IgD-negative memory B cell (primary cell): ENCODE data around the gene MAPKAPK2. TPM values are rescaled to one million over a fixed set of nuclear protein-coding genes. Genes with fewer than 3 reads are reported as not detected.
"Not testable (repeated sequence)": the region's sequence is repeated elsewhere in the genome, so short reads cannot be mapped to it uniquely, and the experiment has no call there.

Source experiments
- H3K27ac Mint-ChIP-seq, 3 donors: one replicate each; pipeline ENCODE4 v1.8.0; 2020 to 2022; ENCODE audit warnings: mild to moderate bottlenecking in 3 of 3, mixed read lengths in 3 of 3, moderate library complexity in 1 of 3
- H3K27me3 Mint-ChIP-seq: one replicate; pipeline ENCODE4 v1.8.0; 2021; ENCODE audit warnings: mixed read lengths
- H3K36me3 Mint-ChIP-seq: one replicate; pipeline ENCODE4 v1.8.0; 2020; ENCODE audit warnings: mild to moderate bottlenecking, mixed read lengths
- H3K4me1 Mint-ChIP-seq, 3 donors: one replicate each; pipeline ENCODE4 v1.8.0; 2020 to 2022; ENCODE audit warnings: mixed read lengths in 3 of 3, mild to moderate bottlenecking in 1 of 3
- H3K4me3 Mint-ChIP-seq, 4 donors: one replicate each; pipeline ENCODE4 v1.8.0; 2020 to 2022; ENCODE audit warnings: mild to moderate bottlenecking in 4 of 4, mixed read lengths in 4 of 4, moderate library complexity in 3 of 4
- H3K9me3 Mint-ChIP-seq, 3 donors: one replicate each; pipeline ENCODE4 v1.8.0; 2020 to 2021; ENCODE audit warnings: mixed read lengths in 3 of 3, mild to moderate bottlenecking in 1 of 3
- polyA plus RNA-seq: library from polyadenylated mRNA; unstranded; fragments of 300-500 nt; fragmentation: Illumina TruSeq; gene quantifications from one replicate; pipeline ENCODE4 v1.2.3, GENCODE V29; 2021

Gene MAPKAPK2
- polyA plus RNA-seq, 1 donor from 2014 or later = 4.1 TPM

DNA sequence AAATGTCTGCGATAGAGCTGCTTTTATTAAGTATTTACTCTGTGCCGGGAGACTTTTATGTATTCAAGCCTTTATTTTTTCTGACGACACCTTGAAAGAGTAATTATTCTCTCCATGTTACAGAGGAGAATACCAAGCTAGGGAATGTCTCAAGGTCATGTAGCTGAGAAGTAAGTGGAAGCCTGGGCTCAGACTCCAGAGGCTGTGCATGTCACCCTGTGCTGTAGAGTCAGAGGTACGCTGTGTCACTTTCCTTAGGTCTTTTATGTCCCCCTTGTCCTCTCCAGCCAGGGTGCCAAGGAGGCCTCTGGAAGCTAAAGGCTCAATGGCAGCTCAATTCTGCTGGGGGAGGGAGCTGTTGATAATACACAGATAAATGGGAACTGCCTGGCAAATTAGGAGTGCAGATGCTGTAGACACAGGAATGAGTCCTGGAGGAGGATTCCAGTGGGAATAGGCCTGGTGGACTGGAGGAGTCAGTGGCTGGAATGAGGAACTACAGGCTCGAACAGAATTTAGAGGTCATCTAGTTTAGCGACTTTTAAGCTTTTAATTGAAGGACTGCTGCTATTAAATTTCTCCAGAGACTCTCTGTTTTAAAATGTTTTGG, 76.6 kb downstream of the MAPKAPK2 start:
- Mint-ChIP-seq H3K9me3 (no peaks in the 10 kb centered on the region), H3K36me3 (no peaks in the 10 kb centered on the region), H3K27ac (no peak overlapping the region), H3K27me3 (peaks cover 1% of the 10 kb centered on the region), H3K4me3 (no peak overlapping the region), H3K4me1 (peaks cover 2 to 9% (median 4%) of the 10 kb centered on the region in 3 donors)

GRCh38 chr1:206762741-206763364, 78.1 kb downstream of the MAPKAPK2 start:
- not testable (repeated sequence) for H3K9me3 Mint-ChIP-seq, H3K27me3 Mint-ChIP-seq, H3K36me3 Mint-ChIP-seq, H3K4me3 Mint-ChIP-seq, H3K27ac Mint-ChIP-seq
- H3K4me1 Mint-ChIP-seq = peaks cover 8 to 14% (median 10%) of the 10 kb centered on the region in 3 donors

DNA sequence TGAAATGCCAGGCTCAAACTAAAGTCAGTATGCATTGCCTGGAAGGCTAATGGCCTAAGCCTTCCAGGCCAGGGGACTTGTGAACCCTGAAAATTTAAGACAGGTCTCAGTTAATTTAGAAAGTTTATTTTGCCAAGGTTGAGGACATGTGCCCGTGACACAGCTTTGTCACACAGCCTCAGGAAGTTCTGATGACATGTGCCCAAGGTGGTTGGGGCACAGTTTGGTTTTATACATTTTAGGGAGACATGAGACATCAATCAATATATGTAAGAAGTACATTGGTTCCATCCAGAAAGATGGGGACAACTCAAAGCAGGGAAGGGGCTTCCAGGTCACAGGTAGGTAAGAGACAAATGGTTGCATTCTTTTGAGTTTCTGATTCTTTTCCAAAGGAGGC, 81.1 kb downstream of the MAPKAPK2 start:
- peak overlapping the region in 1 of 4 donors; percentile 41 for H3K4me3 Mint-ChIP-seq
- H3K9me3 Mint-ChIP-seq, H3K36me3 Mint-ChIP-seq, H3K27me3 Mint-ChIP-seq: not testable (repeated sequence)
- peaks cover 21 to 36% (median 23%) of the 10 kb centered on the region in 3 donors for H3K4me1 Mint-ChIP-seq
- H3K27ac Mint-ChIP-seq = peak overlapping the region in 1 of 3 donors; percentile 86

DNA sequence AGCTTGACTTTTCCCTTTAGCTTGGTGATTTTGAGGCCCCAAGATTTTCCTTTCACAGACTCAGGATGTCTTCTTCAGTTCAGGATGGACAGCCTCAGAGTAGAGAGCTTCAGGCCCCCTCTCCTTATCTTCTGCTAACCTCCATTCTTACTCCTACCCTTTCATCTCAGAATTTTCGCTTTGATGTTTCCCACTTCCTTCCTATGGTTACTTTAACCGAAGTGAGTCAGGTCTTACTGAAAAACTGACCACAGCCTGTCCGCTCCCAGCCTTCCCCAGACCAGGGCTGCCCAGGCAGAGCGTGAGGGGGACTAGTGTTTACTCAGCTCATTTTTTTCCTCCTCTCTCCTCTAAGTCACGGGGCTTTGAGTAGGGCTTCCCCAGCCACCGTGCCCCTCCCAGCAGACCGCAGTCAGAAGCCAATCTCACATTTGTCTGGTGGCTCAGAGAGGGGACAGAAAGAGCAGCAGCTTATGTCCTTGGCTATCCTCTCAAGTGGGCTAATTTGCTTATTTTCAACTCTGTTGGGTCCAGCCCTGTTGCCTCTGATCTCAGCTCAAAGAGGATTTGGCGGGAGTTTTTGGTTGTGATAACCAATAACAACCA, 81.6 kb downstream of the MAPKAPK2 start:
- Mint-ChIP-seq H3K27me3 (peaks cover 8% of the 10 kb centered on the region), H3K4me3 (peak overlapping the region in 1 of 4 donors; percentile 13), H3K9me3 (no peaks in the 10 kb centered on the region), H3K36me3 (no peaks in the 10 kb centered on the region), H3K4me1 (peaks cover 27 to 41% (median 29%) of the 10 kb centered on the region in 3 donors), H3K27ac (peak overlapping the region; percentile 0 to 86 (median 46))

DNA sequence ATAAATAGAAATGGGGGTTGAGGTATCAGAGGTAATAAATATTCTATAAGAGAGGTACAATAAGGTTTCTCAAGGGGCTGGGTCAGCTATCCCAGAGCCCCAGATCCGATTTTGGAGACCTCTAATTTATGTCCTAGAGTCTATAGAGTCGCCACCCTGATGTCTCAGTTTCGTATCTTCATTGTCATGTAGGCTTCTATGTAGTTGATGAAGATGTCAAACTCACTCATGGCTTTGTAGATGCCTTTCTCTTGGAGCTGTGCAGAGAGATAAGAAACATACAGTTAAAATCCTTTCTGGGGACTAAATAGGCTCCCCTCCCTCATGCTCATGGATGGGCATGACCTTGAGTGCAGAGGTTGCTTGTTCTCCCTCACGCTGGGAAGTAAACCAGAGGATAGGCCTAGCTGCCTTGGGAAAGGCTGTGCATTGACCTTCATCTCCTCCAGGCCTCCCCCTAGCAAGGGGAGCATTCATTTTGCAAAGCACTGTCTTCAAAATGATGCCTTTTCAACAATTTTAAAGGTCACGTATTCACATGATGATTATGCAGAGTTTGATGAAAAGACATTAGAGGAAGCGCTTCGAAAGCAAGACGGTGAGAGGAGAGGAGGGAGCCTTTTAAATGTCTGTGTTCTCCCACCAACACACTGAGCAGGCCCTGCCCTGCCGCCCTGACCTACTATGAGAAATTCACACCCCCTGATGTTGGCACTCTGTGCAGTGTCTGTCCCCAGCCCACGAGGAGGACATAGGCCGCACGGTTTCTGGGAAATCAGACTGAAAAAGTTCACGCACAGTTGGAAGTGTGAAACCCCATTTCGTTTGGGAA, 84.0 kb downstream of the MAPKAPK2 start:
- Mint-ChIP-seq H3K27me3 (peaks cover 12% of the 10 kb centered on the region), H3K27ac (peak overlapping the region in 2 of 3 donors; percentile 11 to 52), H3K4me3 (peak overlapping the region in 2 of 4 donors; percentile 15 to 78), H3K9me3 (no peaks in the 10 kb centered on the region), H3K36me3 (no peaks in the 10 kb centered on the region), H3K4me1 (peaks cover 40 to 61% (median 42%) of the 10 kb centered on the region in 3 donors)

DNA sequence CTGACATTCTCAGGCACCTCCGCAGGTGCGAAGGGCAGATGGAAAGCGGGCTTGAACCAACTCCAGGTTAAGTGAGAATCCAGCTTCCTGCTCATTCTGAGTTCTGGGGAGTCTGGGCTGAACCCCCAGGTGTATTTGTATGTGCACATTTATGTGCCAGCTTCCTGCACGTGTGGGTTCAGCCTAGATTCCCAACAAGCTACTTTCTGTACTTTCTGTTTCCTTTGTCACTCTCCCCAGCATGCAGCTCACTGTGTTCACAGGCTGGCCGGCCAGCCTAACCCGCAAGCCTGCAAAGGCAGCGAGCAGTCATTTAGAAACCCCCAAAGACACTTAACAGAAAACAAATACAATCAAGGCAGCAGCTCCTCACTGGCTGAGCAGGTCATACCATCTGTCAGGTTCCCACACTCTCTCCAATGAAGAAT, 84.6 kb downstream of the MAPKAPK2 start:
- H3K27me3 Mint-ChIP-seq = peaks cover 12% of the 10 kb centered on the region
- H3K36me3 Mint-ChIP-seq = no peaks in the 10 kb centered on the region
- H3K9me3 Mint-ChIP-seq = no peaks in the 10 kb centered on the region
- H3K4me1 Mint-ChIP-seq = peaks cover 45 to 66% (median 47%) of the 10 kb centered on the region in 3 donors
- H3K4me3 Mint-ChIP-seq = peak overlapping the region in 3 of 4 donors; percentile 27 to 83 (median 78)
- H3K27ac Mint-ChIP-seq = peak overlapping the region in 1 of 3 donors; percentile 11

GRCh38 chr1:206770531-206771337, 86.0 kb downstream of the MAPKAPK2 start, which contains the start of gene IL19:
Gene IL19 (plus strand): TSS chr1:206770773. CDS start chr1:206836663, 65,890 bp downstream.
- H3K4me3 Mint-ChIP-seq = peak within 1 kb of the TSS; percentile 42 to 85 (median 78)

DNA sequence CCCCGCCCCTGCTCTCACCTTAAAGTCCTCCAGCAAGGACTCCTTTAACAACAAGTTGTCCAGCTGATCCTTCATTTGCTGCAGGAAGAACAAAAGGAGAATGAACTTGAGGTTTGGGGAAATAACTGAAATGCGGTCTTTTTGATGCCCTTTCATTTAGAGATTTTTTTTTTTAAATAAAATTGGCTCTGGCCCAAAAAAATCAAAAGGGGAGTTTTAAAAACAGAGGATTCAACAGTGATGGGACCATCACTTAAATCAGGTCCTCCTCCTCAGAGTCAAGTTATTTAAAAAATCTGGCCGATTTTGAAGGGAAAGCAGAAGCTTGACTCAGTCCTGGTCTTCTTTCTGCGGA, 86.6 kb downstream of the MAPKAPK2 start:
- Mint-ChIP-seq H3K36me3 (no peaks in the 10 kb centered on the region), H3K27ac (peak overlapping the region in 2 of 3 donors; percentile 27 to 84), H3K27me3 (peaks cover 10% of the 10 kb centered on the region), H3K9me3 (no peaks in the 10 kb centered on the region), H3K4me1 (peaks cover 42 to 63% (median 45%) of the 10 kb centered on the region in 3 donors), H3K4me3 (peak overlapping the region; percentile 42 to 85 (median 72))

More at GRCh38 chr1:206770531-206771337, 86.0 kb downstream of the MAPKAPK2 start, which contains the start of gene IL19:
- Mint-ChIP-seq H3K9me3 (no peaks in the 10 kb centered on the region), H3K36me3 (no peaks in the 10 kb centered on the region), H3K27me3 (peaks cover 12% of the 10 kb centered on the region), H3K27ac (peak within 1 kb of the TSS; percentile 27 to 84 (median 50)), H3K4me1 (peaks cover 46 to 69% (median 47%) of the 10 kb centered on the region in 3 donors)

DNA sequence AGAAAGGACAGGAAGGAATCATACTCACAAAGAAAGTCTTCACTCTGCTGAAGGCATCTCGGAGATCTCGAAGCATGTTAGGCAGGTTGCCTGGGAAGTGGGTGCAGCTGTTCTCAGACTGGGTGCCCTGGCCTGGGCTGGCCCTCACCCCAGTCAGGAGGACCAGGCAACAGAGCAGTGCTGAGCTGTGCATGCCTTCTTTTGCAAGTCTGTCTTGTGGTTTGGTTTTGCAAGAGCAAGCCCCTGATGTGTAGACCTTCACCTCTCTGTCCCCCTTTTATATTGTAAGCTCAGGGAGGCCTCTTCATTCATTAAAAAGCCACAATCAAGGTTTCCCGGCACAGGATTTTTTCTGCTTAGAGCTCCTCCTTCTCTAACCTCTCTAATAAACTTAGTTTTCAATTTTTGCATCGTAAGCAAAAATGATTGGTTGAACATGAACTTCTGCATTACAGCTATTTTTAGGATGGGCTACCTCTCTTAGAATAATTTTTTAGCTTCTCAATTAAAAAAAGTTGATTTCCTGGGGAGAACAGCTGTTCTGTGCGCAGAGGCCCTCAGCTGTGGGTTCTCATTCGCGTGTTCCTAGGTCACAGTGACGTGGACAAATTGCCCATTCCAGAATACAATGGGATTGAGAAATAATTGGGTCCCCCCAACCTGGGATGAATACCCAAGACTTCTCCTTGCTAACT, 87.7 kb downstream of the MAPKAPK2 start, which contains the start of gene IL10:
IL10 (minus strand) TSS at position 252 of the 695 bp plus-strand sequence; CDS start at position 193, 59 bp downstream.
- H3K4me1 Mint-ChIP-seq = peaks cover 36 to 59% (median 39%) of the 10 kb centered on the region in 3 donors

GRCh38 chr1:206774093-206774492, 89.4 kb downstream of the MAPKAPK2 start:
- Mint-ChIP-seq H3K9me3 (no peaks in the 10 kb centered on the region), H3K4me3 (peak overlapping the region in 2 of 4 donors; percentile 28 to 37), H3K27me3 (peaks cover 5% of the 10 kb centered on the region), H3K36me3 (no peaks in the 10 kb centered on the region), H3K4me1 (peaks cover 33 to 53% (median 39%) of the 10 kb centered on the region in 3 donors), H3K27ac (peak overlapping the region in 2 of 3 donors; percentile 32 to 71)

More for the DNA sequence above, 87.7 kb downstream of the MAPKAPK2 start, which contains the start of gene IL10:
- Mint-ChIP-seq H3K36me3 (no peaks in the 10 kb centered on the region), H3K27me3 (peaks cover 5% of the 10 kb centered on the region), H3K27ac (peak within 1 kb of the TSS; percentile 57 to 85 (median 76)), H3K9me3 (no peaks in the 10 kb centered on the region), H3K4me3 (peak within 1 kb of the TSS in 3 of 4 donors; percentile 74 to 85 (median 74))

- H3K27ac Mint-ChIP-seq = no peak overlapping the region
- H3K27me3 Mint-ChIP-seq = peaks cover 4% of the 10 kb centered on the region
- H3K4me1 Mint-ChIP-seq = peaks cover 18 to 32% (median 21%) of the 10 kb centered on the region in 3 donors
- H3K4me3 Mint-ChIP-seq = peak overlapping the region in 1 of 4 donors; percentile 25
- no peaks in the 10 kb centered on the region for H3K36me3 Mint-ChIP-seq
- no peaks in the 10 kb centered on the region for H3K9me3 Mint-ChIP-seq
Observed at GRCh38 chr1:206776229-206776628, 91.5 kb downstream of the MAPKAPK2 start.

DNA sequence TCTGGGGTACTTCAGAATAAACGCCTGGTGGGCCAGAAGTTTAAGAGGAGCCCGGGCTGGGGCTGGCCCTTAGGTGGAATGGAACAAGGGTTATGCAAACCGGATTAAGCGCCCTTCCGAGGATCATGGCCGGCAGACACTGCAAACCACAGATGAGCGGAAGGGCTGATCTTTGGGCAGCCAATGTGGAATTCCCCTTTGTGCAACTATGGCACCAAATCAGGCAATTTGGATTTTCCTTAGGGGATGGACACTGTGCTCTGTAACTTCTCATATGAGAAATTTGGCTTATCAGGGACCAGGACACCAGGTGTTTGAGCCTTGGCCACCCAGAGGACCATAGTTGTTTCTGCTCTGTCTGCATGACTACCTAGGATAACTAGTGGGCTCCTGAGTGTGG, 93.3 kb downstream of the MAPKAPK2 start:
- H3K4me3 Mint-ChIP-seq = no peak overlapping the region
- no peaks in the 10 kb centered on the region for H3K36me3 Mint-ChIP-seq
- H3K9me3 Mint-ChIP-seq = no peaks in the 10 kb centered on the region
- H3K4me1 Mint-ChIP-seq = peaks cover 17 to 30% (median 20%) of the 10 kb centered on the region in 3 donors
- no peak overlapping the region for H3K27ac Mint-ChIP-seq
- no peaks in the 10 kb centered on the region for H3K27me3 Mint-ChIP-seq

DNA sequence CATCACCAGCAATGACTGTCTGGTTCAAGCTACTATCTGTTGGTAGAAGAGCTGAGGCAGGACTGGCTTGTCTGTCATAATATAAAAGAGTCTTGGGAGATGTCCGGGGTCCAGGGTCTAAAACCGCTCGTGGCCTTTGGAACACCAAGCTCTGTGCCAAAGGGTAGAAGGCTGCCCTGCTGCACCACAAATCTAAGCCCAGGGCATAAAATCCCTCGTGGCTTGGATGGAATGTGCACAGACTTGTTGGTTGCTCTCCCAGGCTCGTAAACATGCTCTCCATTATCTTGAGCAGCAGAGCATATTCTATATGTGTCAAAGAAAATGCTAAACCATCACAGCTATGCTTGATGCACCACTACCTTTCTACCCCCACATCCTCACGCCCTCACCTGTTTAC, 94.2 kb downstream of the MAPKAPK2 start:
- not testable (repeated sequence) for H3K9me3 Mint-ChIP-seq, H3K27ac Mint-ChIP-seq, H3K27me3 Mint-ChIP-seq, H3K4me3 Mint-ChIP-seq, H3K36me3 Mint-ChIP-seq
- peaks cover 13 to 32% (median 21%) of the 10 kb centered on the region in 3 donors for H3K4me1 Mint-ChIP-seq
